Smooth muscle cell (in vitro differentiated cells): ENCODE data around the gene DYNC1LI2. TPM values are rescaled to one million over a fixed set of nuclear protein-coding genes. Genes with fewer than 3 reads are reported as not detected.
A peak's percentile ranks its signal among the peaks of the same experiment; 100 is the strongest.

Experiments
- DNase-seq: peaks from one replicate; lab custom pipeline; 2025; ENCODE audit not compliant: unreplicated experiment; lab: John Stamatoyannopoulos, UW
- H2AFZ ChIP-seq: fragments of 200-600 bp; sonication (generic); 2 replicates; pipeline ENCODE4 v1.6.0; 2016; ENCODE audit warnings: antibody characterized with exemption, low read depth, mild to moderate bottlenecking
- H3F3A ChIP-seq: fragments of 200-600 bp; sonication (generic); 2 replicates; pipeline ENCODE4 v1.6.0; 2017; ENCODE audit warnings: antibody characterized with exemption, low read depth
- H3K27ac ChIP-seq: fragments of 200-600 bp; sonication (generic); 2 replicates; pipeline ENCODE4 v1.5.1; 2016; ENCODE audit warnings: low read depth, mild to moderate bottlenecking
- H3K27me3 ChIP-seq: fragments of 200-600 bp; sonication (generic); 2 replicates; pipeline ENCODE4 v1.6.1; 2016; ENCODE audit warnings: low read depth, mild to moderate bottlenecking
- H3K36me3 ChIP-seq: fragments of 200-600 bp; sonication (generic); 2 replicates; pipeline ENCODE4 v1.5.1; 2016; ENCODE audit warnings: low read depth
- H3K4me1 ChIP-seq: fragments of 200-600 bp; sonication (generic); 2 replicates; pipeline ENCODE4 v1.5.1; 2016; ENCODE audit warnings: low read depth
- H3K4me2 ChIP-seq: fragments of 200-600 bp; sonication (generic); 2 replicates; pipeline ENCODE4 v1.6.0; 2016; ENCODE audit warnings: mild to moderate bottlenecking
- H3K4me3 ChIP-seq: fragments of 200-600 bp; sonication (generic); 2 replicates; pipeline ENCODE4 v1.5.1; 2016; ENCODE audit warnings: mild to moderate bottlenecking
- H3K79me2 ChIP-seq: fragments of 200-600 bp; sonication (generic); 2 replicates; pipeline ENCODE4 v1.6.0; 2016; ENCODE audit warnings: low read depth, mild to moderate bottlenecking
- H3K9ac ChIP-seq: fragments of 200-600 bp; sonication (generic); 2 replicates; pipeline ENCODE4 v1.6.0; 2016; ENCODE audit warnings: low read depth
- H3K9me3 ChIP-seq: fragments of 200-600 bp; sonication (generic); replicated peaks from 2 replicates; pipeline ENCODE4 v1.5.1; 2016; ENCODE audit warnings: low read depth
- H4K20me1 ChIP-seq: fragments of 200-600 bp; sonication (generic); 2 replicates; pipeline ENCODE4 v1.6.0; 2016; ENCODE audit warnings: low read depth
- WGBS: methylation state at CpG from one replicate; pipeline ENCODE4 v1.1.7; 2016; ENCODE audit warnings: low lambda C conversion rate; 5-methylcytosine and 5-hydroxymethylcytosine counted together
- polyA plus RNA-seq: library from polyadenylated mRNA; unstranded; fragments of >200 nt; fragmentation: Nextera tagmentation; extraction: Ambion mirVana; gene quantifications from 2 replicates; pipeline ENCODE4 v1.2.1, GENCODE V29; 2016
- total RNA-seq: library from RNA; depleted of rRNA; stranded (reverse); fragments of >200 nt; gene quantifications from 2 replicates; pipeline ENCODE4 v1.2.3, GENCODE V29; 2014
- TF ChIP-seq, protein P1 (sequence below): fragments of 200-600 bp; sonication (generic); IDR thresholded peaks from 2 replicates; pipeline ENCODE4 v1.5.1; 2017; ENCODE audit warnings: borderline replicate concordance, mild to moderate bottlenecking, antibody characterized with exemption; ENCODE audit not compliant: insufficient read depth, poor library complexity, severe bottlenecking

DYNC1LI2 gene
- total and polyA plus RNA-seq, 2 experiments from 2014 or later, result 74.1 to 90.8 TPM

DNA sequence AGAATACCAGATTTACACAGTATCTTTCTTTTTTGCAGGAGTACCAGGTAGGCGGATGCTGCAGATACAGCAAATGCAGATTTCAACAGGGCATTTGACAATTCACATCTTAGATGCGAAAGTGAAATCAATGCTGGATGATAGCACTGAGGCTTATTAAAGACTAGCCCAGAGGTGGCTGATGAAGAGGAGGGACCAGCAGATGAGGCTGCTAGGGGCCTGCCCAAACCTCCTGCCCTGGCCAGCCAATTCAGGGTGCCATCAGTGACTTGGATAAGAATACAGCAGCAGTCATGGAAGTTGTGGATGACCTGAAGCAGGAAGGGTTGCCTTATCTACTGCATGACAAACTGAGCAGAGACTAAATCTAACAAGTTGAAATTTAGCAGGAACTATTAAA lies 1.5 kb upstream of the DYNC1LI2 start:
- H3K79me2 ChIP-seq, result peaks cover 36% of the 10 kb centered on the region
- WGBS, result 100% methylated on average over 2 of the region's 2 CpGs
- H3K9ac ChIP-seq, result no peak overlapping the region
- no peak overlapping the region for H3K27ac ChIP-seq
- peaks cover 13% of the 10 kb centered on the region for H3K4me1 ChIP-seq
- no peak for DNase-seq
- H4K20me1 ChIP-seq, result peaks cover 29% of the 10 kb centered on the region
- no peak overlapping the region for H3K4me3 ChIP-seq
- H3K36me3 ChIP-seq, result no peaks in the 10 kb centered on the region
- no peaks in the 10 kb centered on the region for H3K9me3 ChIP-seq
- TF ChIP-seq, protein P1, sequence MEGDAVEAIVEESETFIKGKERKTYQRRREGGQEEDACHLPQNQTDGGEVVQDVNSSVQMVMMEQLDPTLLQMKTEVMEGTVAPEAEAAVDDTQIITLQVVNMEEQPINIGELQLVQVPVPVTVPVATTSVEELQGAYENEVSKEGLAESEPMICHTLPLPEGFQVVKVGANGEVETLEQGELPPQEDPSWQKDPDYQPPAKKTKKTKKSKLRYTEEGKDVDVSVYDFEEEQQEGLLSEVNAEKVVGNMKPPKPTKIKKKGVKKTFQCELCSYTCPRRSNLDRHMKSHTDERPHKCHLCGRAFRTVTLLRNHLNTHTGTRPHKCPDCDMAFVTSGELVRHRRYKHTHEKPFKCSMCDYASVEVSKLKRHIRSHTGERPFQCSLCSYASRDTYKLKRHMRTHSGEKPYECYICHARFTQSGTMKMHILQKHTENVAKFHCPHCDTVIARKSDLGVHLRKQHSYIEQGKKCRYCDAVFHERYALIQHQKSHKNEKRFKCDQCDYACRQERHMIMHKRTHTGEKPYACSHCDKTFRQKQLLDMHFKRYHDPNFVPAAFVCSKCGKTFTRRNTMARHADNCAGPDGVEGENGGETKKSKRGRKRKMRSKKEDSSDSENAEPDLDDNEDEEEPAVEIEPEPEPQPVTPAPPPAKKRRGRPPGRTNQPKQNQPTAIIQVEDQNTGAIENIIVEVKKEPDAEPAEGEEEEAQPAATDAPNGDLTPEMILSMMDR, result no peak
- no peaks in the 10 kb centered on the region for H3F3A ChIP-seq
- H3K27me3 ChIP-seq, result no peaks in the 10 kb centered on the region
- H3K4me2 ChIP-seq, result no peak overlapping the region
- H2AFZ ChIP-seq, result no peak overlapping the region

DNA sequence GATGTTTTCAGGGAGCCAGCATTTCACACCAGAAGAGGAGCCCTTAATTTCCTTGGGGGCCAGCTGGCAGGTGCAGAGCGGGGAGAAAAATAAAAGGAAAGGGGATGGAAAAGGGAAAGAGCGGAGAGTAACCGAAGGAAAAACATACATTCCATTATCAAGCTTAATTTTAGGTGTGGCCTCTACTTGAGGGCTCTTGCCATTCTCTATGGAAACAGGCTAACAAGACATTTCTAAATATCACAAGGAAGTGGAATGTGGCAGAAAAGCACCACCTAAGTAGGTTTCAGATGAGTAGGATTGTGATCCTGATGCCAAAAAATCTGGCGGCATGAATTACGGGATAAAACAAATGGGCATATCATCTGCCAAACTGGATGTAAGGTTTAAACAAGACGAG lies 970 bp upstream of the DYNC1LI2 start:
- H3K36me3 ChIP-seq, result no peaks in the 10 kb centered on the region
- H3K4me1 ChIP-seq, result peaks cover 13% of the 10 kb centered on the region
- H3K4me3 ChIP-seq, result peak overlapping the region; percentile 99
- 90% methylated on average over 6 of the region's 6 CpGs for WGBS
- no peak overlapping the region for H3K9ac ChIP-seq
- H3K9me3 ChIP-seq, result no peaks in the 10 kb centered on the region
- peak overlapping the region; percentile 81 for H2AFZ ChIP-seq
- peaks cover 41% of the 10 kb centered on the region for H3K79me2 ChIP-seq
- DNase-seq, result no peak
- H3K27me3 ChIP-seq, result no peaks in the 10 kb centered on the region
- H3F3A ChIP-seq, result no peaks in the 10 kb centered on the region
- peaks cover 35% of the 10 kb centered on the region for H4K20me1 ChIP-seq
- TF ChIP-seq, protein P1, result no peak
- no peak overlapping the region for H3K27ac ChIP-seq
- H3K4me2 ChIP-seq, result peak overlapping the region; percentile 88

DNA sequence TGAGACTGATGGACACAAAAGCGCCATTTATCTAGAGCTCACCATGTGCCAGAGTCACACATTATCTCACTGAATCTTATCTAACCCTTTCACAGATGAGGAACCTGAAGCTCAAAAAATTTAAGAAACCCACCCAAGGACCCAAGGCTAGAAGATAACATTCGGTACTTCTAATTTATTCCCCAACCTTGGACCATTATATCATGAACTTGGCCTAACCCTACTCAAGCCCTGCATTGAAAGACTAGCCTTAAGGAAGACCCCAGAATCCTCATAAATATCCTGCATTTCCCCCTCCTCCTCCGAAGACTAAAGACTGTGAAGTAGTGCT lies 548 bp upstream of the DYNC1LI2 start:
- Histone ChIP-seq H3F3A (no peaks in the 10 kb centered on the region), H3K4me3 (peak overlapping the region; percentile 99), H3K27ac (no peak overlapping the region), H3K4me2 (peak overlapping the region; percentile 88), H3K27me3 (no peaks in the 10 kb centered on the region), H2AFZ (peak overlapping the region; percentile 81), H3K36me3 (no peaks in the 10 kb centered on the region), H4K20me1 (peaks cover 39% of the 10 kb centered on the region), H3K9ac (peak overlapping the region; percentile 99), H3K4me1 (peaks cover 13% of the 10 kb centered on the region), H3K79me2 (peaks cover 46% of the 10 kb centered on the region), H3K9me3 (no peaks in the 10 kb centered on the region)
- TF ChIP-seq, protein P1, result no peak
- WGBS, result 64% methylated on average over 3 of the region's 3 CpGs
- no peak for DNase-seq

DNA sequence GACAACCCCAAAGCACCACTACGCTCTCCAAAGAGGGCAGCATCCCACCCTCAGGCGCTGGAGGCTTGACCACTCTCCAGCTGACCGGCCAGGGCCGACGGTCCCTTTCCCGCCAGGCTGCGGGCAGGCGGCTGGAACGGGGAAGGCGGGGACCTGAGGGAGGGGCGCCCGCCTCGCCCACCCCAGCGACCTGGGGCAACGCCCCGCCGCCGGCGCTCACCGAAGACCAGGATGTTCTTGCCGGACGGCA lies 431 bp downstream of the DYNC1LI2 start:
- Histone ChIP-seq H3K4me1 (peaks cover 13% of the 10 kb centered on the region), H3K9ac (peak overlapping the region; percentile 99), H3K4me2 (peak overlapping the region; percentile 88), H3K27ac (peak overlapping the region; percentile 65), H3K36me3 (no peaks in the 10 kb centered on the region), H3K27me3 (no peaks in the 10 kb centered on the region), H4K20me1 (peaks cover 49% of the 10 kb centered on the region), H3F3A (peaks cover 2% of the 10 kb centered on the region), H3K79me2 (peaks cover 54% of the 10 kb centered on the region), H2AFZ (peak overlapping the region; percentile 97), H3K4me3 (peak overlapping the region; percentile 99), H3K9me3 (no peaks in the 10 kb centered on the region)
- WGBS, result under 1% methylated on average over 12 of the region's 22 CpGs
- TF ChIP-seq, protein P1, result no peak
- no peak for DNase-seq
